NB4 (cell line): Measurements from ENCODE around the gene PPM1B.

Experiments used
- DNase-seq: peaks from one replicate; pipeline ENCODE4 v3.0.0; 2010; ENCODE audit warnings: low read depth
- H3K4me3 ChIP-seq: one replicate; pipeline ENCODE4 v1.5.1; 2011; ENCODE audit warnings: mild to moderate bottlenecking, low read depth, low read length, moderate library complexity
- MAX ChIP-seq: IDR thresholded peaks from 2 replicates; pipeline ENCODE4 v1.6.1; 2011; ENCODE audit warnings: low read depth, low read length
- MYC ChIP-seq: IDR thresholded peaks from 2 replicates; pipeline ENCODE4 v1.6.1; 2011; ENCODE audit warnings: low read depth, low read length
- POLR2A ChIP-seq: IDR thresholded peaks from 2 replicates; pipeline ENCODE4 v1.6.1; 2011; ENCODE audit warnings: mild to moderate bottlenecking; ENCODE audit not compliant: insufficient read length; ENCODE audit errors: extremely low read depth
- TF ChIP-seq, protein P1 (sequence below): IDR thresholded peaks from one replicate; pipeline ENCODE4 v1.5.1; 2012; ENCODE audit warnings: low read depth, low read length

PPM1B gene

GRCh38 chr2:44136252-44136651, 32.4 kb upstream of the PPM1B start:
- H3K4me3 ChIP-seq, result no peak overlapping the region
- no peak for TF ChIP-seq MYC
- TF ChIP-seq POLR2A, result no peak
- TF ChIP-seq, protein P1, sequence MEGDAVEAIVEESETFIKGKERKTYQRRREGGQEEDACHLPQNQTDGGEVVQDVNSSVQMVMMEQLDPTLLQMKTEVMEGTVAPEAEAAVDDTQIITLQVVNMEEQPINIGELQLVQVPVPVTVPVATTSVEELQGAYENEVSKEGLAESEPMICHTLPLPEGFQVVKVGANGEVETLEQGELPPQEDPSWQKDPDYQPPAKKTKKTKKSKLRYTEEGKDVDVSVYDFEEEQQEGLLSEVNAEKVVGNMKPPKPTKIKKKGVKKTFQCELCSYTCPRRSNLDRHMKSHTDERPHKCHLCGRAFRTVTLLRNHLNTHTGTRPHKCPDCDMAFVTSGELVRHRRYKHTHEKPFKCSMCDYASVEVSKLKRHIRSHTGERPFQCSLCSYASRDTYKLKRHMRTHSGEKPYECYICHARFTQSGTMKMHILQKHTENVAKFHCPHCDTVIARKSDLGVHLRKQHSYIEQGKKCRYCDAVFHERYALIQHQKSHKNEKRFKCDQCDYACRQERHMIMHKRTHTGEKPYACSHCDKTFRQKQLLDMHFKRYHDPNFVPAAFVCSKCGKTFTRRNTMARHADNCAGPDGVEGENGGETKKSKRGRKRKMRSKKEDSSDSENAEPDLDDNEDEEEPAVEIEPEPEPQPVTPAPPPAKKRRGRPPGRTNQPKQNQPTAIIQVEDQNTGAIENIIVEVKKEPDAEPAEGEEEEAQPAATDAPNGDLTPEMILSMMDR, result no peak
- TF ChIP-seq MAX, result no peak
- no peak for DNase-seq

- no peak for DNase-seq
- TF ChIP-seq MAX (no peak), POLR2A (no peak), MYC (no peak)
- TF ChIP-seq, protein P1, result no peak
- H3K4me3 ChIP-seq, result no peak overlapping the region
These were observed 31.6 kb upstream of the PPM1B start for GRCh38 chr2:44137048-44137447.

GRCh38 chr2:44137872-44138551, 30.7 kb upstream of the PPM1B start:
- no peak overlapping the region for H3K4me3 ChIP-seq
- peak; percentile 51 for DNase-seq
- TF ChIP-seq MAX (no peak), MYC (no peak), POLR2A (no peak)
- TF ChIP-seq, protein P1, result no peak

GRCh38 chr2:44139741-44140140, 28.9 kb upstream of the PPM1B start:
- DNase-seq, result no peak
- TF ChIP-seq, protein P1, result no peak
- no peak for TF ChIP-seq MYC
- no peak for TF ChIP-seq MAX
- TF ChIP-seq POLR2A, result no peak
- H3K4me3 ChIP-seq, result no peak overlapping the region

- no peak overlapping the region for H3K4me3 ChIP-seq
- no peak for TF ChIP-seq MAX
- no peak for TF ChIP-seq POLR2A
- no peak for TF ChIP-seq MYC
- TF ChIP-seq, protein P1, result no peak
- no peak for DNase-seq
These were observed 26.4 kb upstream of the PPM1B start for GRCh38 chr2:44142306-44142705.

GRCh38 chr2:44143701-44144100, 25.0 kb upstream of the PPM1B start:
- TF ChIP-seq POLR2A (no peak), MAX (no peak), MYC (no peak)
- TF ChIP-seq, protein P1, result no peak
- DNase-seq, result no peak
- H3K4me3 ChIP-seq, result no peak overlapping the region
